CD4-positive, alpha-beta T cell treated with Interleukin-6 at 100 ng/mL for 8 hours (primary cell): ENCODE data around the gene ZNF787.
A peak's percentile ranks its signal among the peaks of the same experiment; 100 is the strongest.
"Not testable (repeated sequence)": the region's sequence is repeated elsewhere in the genome, so short reads cannot be mapped to it uniquely, and the experiment has no call there.

Experiments
- DNase-seq: peaks from one replicate; pipeline ENCODE4 v3.0.0-alpha.2; 2020; ENCODE audit warnings: mixed read lengths, low spot score

Gene ZNF787

DNA sequence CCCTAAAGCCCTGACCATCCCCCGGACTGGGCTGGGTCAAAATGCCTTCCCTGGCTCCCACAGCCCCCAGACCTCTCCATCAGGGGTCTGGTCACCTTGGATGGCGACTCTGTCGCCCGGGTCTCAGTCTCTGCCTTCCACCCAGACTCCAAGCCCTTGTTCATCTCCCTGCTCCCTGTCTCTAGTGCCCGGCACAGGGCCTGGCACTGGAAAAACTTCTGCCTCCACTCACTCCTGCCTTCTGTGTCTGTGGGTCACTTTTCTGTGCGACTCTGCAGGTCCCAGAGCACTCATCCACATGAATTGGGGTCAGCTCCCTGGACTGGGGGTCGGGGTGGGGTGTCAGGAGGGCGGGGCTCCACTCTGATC, 1.1 kb downstream of the ZNF787 start:
- no peak for DNase-seq

DNA sequence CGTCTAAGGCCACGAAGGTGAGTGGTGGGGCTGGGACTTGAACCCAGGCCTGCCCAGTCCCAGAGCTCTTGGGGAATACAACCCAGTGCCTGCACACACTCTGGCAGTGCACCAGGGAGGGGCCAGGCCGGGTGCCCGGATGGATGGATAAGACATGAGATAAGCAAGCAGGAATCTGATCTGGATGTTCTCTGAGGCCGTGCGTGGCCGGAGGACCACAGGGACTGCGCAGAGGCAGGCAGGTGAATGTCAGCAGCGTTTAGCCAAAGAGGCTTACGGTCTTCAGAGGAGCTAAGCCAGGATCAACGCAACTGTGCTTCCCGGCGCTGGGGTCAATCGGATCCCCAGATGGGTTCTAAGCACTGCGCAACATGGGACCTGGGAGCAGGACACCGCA, 1.5 kb downstream of the ZNF787 start:
- no peak for DNase-seq

GRCh38 chr19:56118666-56119581, 2.2 kb downstream of the ZNF787 start:
- no peak for DNase-seq

DNA sequence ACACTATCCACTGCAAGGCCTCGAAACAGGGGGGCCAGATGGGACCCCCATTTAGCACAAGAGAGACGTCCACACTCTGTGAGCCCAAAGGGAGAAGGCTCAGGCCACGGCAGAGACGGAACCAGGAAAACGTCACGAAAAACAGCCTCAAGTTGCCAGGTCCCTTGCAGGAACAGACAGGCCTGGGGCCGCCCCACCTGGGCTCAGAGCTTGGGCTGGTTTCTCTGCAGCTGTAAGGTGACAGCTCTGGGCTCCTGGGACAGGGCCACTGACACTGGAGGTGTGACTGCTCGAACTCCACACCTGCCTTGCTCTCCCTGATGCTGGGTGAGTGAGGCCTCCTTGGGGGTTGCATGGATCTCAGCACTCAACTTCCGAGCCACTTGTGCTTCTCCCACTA, 3.2 kb downstream of the ZNF787 start:
- no peak for DNase-seq

DNA sequence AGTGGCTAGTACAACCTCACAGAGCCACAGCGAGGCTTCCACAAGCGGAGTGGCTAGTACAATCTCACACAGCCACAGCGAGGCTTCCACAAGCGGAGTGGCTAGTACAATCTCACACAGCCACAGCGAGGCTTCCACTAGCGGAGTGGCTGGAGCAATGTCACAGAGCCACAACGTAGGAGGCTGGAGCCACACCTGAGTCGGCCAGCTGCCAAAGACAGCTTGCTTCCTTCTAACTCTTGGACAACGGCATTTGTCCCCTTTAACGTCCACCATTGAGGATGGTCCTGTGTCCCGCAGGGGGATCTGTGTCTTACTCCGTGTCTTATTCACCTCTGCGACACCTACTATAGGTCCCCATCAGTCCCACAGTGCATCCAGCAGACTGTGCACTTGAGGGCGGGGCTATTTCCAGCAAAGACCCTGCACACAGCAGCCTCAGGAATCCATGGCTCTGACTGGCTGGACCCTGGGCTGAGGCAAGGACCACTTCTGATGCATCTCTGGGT, 3.7 kb downstream of the ZNF787 start:
- no peak for DNase-seq

DNA sequence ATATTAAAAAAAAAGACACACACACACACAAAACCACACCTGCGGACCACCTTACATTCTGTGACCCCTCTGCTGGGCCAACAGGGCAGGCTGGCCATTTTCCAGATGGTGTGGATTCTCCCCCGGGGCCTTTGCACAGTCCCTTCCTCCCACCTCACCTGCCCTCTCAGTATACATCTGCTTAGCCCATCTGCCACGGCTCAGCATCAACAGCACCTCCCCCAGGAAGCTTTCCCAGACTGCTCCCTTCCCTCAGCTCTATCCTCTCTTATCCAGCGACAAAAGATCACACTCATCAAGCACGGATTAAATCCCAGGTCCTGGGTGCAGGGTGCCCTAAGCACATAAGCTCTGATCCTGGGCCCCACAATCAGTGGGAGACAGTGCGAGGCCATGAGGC, 4.5 kb downstream of the ZNF787 start:
- no peak for DNase-seq

DNA sequence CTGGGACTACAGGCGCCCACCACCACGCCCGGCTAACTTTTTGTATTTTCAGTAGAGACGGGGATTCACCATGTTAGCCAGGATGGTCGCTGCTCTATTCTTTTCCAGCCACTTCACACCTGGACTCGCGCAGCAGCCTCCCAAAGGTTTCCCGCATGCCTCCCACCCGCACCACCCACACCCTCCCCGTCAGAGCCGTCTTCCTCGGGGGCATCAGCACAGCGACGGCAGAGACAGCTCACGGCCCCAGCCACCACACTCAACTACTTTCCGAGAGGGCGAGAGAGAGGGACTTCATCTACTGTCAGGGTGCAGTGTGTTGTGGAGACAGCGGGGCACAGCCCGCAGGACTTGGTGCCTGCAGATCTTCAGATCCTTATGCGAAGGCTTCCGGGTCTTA, 5.6 kb downstream of the ZNF787 start:
- no peak for DNase-seq

GRCh38 chr19:56114778-56115110, 6.4 kb downstream of the ZNF787 start:
- no peak for DNase-seq

DNA sequence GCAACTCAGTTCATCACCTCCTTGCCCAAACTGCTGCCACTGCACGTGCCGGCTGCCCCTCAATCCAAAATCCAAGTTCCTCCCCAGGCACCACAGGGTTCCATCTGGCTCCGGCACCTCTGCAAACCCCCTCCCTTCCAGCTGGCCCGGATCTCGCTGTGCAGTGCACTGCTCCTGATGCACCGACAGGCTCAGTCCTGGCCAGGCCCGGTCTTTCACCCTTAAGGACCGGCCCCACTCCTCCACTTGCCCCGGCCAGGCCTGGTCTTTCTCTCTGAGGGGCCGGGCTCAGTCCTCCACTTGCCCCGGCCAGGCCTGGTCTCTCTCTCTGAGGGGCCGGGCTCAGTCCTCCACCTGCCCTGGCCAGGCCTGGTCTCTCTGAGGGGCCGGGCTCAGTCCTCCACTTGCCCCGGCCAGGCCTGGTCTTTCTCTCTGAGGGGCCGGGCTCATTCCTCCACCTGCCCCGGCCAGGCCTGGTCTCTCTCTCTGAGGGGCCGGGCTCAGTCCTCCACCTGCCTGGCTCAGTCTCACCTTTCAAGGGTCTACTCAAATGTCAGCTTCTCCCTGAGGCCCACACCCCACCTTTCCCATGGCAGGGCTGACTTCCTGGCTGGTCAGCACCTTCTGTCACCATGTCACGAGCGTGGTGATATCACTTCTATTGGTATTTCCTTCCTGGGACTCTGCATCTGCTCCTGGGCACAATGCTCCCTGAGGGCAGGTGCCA, 6.9 kb downstream of the ZNF787 start:
- no peak for DNase-seq

DNA sequence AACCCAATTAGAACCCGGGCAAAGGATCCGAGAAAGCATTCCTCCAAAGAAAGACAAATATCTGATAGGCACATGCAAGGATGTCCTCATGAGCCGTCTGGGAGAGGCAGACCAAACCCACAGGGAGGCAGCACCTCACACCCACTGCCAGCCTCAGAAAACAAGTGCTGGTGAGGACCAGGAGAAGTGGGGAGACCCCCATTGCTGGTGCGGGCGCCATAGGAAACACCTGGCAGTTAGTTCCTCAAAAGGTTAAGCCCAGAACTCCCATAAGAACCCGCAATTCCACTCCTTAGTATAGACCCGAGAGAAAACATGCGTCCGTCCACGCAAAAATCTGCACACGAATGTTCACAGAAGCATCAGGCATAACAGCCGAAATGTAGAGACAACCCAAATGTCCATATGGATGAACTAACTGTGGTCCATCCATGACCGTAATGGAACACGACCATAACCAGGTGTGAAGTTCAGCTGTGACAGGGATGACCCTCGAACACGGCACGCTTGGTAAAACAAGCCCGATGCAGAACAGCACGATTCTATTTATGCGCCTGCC, 7.9 kb downstream of the ZNF787 start:
- no peak for DNase-seq

DNA sequence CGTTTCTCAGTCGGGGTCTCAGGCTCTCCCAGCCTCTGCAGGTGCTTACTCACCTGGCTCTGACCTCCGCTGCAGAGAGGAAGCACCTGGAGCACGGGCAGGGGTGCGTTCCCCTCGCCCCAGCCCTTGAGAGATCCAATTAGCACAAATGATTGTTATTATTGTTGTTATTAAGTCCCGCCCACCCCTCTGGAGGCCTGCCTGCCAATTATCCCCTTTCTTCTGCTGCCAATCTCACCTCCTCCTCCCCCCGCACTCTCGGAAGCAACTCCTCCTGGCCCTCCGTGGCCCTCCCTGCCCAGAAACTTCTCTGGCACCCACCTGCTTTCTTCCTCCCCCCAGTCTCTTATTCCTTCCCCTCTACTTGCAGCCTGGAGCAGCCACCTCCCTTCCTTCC, 8.8 kb downstream of the ZNF787 start:
- no peak for DNase-seq

DNA sequence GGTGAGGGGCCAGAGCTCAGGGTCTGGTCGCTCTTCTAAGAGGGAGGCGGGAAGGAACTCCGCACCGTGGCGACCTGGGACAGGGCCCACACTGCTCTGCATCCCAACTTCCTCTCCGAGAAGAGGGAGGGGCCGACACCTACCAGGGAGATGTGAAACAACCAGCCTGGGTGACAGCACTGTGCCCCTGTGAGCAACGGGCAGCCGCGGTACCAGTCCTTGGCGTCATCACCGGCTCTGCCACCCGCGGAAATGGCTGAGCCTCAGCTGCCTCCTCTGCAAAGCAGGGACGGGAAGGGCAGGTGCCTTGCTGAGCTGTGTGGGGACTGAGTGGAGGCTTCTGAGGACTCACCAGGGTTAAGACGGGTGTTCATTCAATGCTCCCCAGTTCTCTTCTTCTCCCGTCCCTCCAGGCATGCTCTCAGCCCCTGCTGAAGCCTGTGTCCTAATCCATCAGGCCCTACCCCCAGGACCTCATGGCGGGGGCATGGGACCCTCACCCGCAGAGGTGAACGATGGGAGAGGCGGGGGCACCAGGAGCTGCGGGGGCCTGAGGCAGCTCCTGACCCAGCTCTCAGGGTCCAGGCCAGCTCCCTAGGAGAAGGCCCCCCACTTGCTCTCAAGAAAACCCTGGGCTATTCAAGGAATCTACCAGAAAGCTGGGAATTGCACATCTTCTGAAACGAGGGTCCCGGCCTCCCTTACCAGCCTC, 9.3 kb downstream of the ZNF787 start:
- peak; percentile 30 for DNase-seq

GRCh38 chr19:56110515-56111448, 10.3 kb downstream of the ZNF787 start:
- no peak for DNase-seq

DNA sequence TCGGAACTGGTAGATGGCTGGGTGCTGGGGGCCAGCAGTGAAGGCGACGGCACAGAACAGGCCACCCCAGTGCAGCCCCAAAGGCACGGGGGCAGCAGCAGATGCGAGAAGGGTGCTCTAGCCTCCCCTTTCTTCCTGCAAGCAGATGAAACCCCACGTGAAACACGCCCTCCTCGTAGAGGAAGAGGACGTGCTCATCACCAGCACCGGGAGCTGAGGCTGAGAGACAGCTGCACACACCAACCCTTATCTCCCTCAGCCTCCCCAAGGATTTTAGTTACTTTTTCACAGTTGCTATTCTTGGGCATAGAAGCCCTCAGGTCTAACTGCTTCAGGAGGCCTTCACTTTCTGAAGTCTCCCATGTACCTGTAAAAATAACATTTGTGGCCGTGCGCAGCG, 11.9 kb downstream of the ZNF787 start:
- DNase-seq, result no peak

DNA sequence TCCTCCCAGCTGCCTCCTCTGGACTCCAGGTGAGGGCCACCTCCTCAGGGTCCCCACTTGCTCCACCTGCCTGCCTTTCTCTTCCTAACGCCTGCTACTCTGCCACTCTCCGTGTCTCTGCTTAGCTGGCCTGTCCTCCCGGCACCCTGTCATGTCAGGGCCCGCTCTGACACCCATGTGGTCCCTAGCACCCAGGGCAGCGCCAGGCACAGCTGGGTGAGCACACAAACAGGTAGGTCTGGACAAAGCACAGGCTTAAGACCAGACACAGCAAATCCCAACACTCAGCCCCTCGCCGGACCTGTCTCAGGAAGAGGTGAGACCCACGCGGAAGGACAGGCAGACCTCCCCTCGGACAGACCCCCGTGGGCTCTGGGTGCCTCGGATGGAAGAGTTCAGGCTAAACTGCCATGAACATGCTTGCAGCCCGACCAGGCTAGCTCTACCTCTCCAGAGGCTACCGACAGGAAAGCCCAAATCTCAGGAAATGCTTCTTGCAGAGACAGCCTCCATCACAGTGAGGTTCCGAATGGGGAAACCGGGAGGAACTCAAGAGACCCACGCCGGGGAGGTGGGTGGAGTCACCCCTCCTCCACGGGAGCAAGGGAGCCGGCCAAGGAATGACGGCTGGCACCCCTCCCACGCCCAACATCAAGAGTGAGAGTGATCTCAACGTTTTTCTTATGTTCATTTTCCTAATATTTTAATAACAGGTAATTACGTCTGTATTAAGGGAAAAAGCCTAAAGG, 12.5 kb downstream of the ZNF787 start:
- no peak for DNase-seq

GRCh38 chr19:56107626-56108351, 13.3 kb downstream of the ZNF787 start:
- no peak for DNase-seq

DNA sequence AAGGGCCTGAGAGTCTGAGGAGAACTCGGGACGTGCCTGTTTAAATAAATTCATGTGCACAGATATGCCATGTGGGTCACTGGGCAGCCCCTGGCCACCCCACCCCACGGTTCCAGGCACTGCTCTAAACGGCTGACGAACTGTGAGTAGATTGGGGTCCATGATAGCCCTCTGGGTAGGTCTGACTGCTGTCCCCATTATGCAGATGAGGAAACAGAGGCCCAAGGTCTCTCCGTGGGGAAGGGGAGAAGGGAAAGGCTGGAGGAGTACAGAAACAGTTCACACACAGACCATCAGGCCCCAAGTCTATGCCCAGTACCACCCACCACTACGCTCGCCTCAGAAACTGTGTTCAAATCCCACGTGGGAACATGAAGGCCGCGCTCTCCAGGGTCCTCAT, 14.1 kb downstream of the ZNF787 start:
- DNase-seq, result no peak

- no peak for DNase-seq
Observed at GRCh38 chr19:56106397-56106849, 14.7 kb downstream of the ZNF787 start.

DNA sequence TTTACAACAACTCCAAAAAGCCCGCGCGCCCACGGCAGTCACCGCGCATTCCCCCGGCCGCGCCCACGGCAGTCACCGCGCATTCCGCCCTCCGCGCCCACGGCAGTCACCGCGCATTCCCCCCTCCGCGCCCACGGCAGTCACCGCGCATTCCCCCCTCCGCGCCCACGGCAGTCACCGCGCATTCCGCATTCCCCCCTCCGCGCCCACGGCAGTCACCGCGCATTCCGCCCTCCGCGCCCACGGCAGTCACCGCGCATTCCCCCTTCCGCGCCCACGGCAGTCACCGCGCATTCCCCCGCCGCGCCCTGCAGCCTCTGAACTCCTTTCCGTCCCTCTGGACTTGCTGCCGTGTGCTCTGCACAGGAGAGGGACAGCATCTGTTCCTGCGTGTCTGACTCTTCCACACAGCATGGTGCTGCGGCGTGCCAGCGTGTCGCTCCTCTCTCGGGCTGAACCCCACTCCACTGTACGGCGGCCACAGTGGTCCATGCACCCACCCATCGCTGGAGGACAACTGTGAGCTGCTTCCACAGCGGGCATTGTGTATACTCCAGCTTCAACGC, 15.2 kb downstream of the ZNF787 start:
- not testable (repeated sequence) for DNase-seq
